Measurements from ENCODE around the gene TBC1D22A. TPM values are rescaled to one million over a fixed set of nuclear protein-coding genes. Genes with fewer than 3 reads are reported as not detected.

Gene TBC1D22A
- total and polyA plus RNA-seq, 11 donors: 9.4 to 30.7 (median 18.6) TPM

DNA sequence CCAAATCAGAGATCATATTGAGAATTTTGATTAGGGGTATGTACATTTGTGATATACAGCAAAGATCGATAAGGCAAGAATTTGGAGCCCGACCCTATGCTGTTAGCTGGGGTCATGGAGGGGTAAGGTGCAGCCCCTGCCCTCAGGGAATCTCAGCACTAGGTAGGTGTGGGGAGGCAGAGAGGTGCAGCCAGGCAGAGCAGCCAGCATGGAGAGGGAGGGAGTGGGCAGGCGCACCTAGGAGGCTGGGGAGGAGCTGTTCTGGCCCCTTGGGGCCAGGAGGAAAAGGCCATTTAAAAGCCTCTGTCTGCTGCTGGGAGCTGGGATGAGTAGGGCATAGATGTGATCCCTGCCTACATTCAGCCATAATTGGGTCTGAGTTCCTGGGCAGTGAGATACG is 293.0 kb downstream of the TBC1D22A start:
- Histone ChIP-seq H3K9me3 (no peaks in the 10 kb centered on the region), H3K36me3 (peaks cover 0 to 27% (median 0%) of the 10 kb centered on the region in 9 donors), H3K4me1 (no peaks in the 10 kb centered on the region), H3K4me3 (no peak overlapping the region), H3K27ac (no peak overlapping the region), H3K27me3 (no peaks in the 10 kb centered on the region)
- ATAC-seq (no peak), DNase-seq (peak in 1 of 5 donors; percentile 5)
- TF ChIP-seq POLR2A (IDR thresholded peaks at IDR 0.05): no peak
- TF ChIP-seq, protein P1, sequence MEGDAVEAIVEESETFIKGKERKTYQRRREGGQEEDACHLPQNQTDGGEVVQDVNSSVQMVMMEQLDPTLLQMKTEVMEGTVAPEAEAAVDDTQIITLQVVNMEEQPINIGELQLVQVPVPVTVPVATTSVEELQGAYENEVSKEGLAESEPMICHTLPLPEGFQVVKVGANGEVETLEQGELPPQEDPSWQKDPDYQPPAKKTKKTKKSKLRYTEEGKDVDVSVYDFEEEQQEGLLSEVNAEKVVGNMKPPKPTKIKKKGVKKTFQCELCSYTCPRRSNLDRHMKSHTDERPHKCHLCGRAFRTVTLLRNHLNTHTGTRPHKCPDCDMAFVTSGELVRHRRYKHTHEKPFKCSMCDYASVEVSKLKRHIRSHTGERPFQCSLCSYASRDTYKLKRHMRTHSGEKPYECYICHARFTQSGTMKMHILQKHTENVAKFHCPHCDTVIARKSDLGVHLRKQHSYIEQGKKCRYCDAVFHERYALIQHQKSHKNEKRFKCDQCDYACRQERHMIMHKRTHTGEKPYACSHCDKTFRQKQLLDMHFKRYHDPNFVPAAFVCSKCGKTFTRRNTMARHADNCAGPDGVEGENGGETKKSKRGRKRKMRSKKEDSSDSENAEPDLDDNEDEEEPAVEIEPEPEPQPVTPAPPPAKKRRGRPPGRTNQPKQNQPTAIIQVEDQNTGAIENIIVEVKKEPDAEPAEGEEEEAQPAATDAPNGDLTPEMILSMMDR (IDR thresholded peaks at IDR 0.05): no peak
- WGBS, 4 donors: 96 to 99% (median 98%) methylated on average over 4 of the region's 4 CpGs
- intact Hi-C loops (cut with DNase I): no loop called here

DNA sequence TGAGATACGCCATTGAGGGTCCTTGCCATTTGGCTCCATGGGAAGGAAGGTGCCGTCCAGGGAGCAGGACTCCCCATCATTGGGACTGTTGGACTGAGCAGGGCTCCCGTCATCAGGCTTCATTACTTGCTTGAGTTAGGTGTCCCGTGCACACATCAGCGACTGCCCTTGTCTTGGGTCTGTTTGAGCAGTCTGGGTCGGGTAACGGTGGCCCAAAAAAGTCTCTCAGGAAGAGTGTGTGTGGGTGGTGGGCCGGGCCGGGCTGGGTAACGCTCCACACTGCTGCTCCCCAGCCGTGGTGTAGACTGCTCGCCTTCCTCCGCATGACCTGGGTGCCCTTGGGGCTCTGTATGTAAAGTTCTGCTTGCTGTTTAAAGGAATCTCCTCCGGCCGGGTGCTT is 293.5 kb downstream of the TBC1D22A start:
- Histone ChIP-seq H3K4me1 (no peaks in the 10 kb centered on the region), H3K27ac (no peak overlapping the region), H3K9me3 (no peaks in the 10 kb centered on the region), H3K36me3 (peaks cover 0 to 31% (median 4%) of the 10 kb centered on the region in 9 donors), H3K4me3 (no peak overlapping the region), H3K27me3 (no peaks in the 10 kb centered on the region)
- WGBS, 4 donors: 86 to 94% (median 90%) methylated on average over 12 to 15 of the region's 15 CpGs
- TF ChIP-seq, protein P1 (IDR thresholded peaks at IDR 0.05): no peak
- no peak for TF ChIP-seq POLR2A (IDR thresholded peaks at IDR 0.05)
- peak in 1 of 5 donors; percentile 28 for DNase-seq
- ATAC-seq: no peak
- intact Hi-C loops (cut with DNase I): no loop called here

DNA sequence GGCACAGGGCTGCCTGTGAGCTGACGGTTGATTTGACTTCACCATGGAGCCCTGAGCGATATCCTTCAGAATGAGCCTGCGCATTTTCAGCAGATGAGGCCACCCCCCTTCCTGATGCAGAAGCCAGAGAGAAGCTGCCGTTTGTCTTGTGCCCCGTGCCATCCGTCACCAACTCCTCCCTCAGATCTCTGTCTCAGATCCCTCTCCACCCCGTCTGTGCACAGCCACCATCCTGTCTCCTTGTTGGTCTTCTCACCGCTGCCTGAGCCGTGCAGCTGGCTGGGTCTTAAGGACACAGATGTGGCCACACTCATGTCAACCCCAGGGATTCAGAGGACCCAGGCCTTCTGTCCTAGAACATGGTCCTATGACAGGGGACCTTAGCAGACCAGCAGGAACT is 293.9 kb downstream of the TBC1D22A start:
- Histone ChIP-seq H3K27ac (no peak overlapping the region), H3K9me3 (no peaks in the 10 kb centered on the region), H3K36me3 (peaks cover 0 to 36% (median 5%) of the 10 kb centered on the region in 9 donors), H3K4me1 (no peaks in the 10 kb centered on the region), H3K27me3 (no peaks in the 10 kb centered on the region), H3K4me3 (no peak overlapping the region)
- DNase-seq (peak in 2 of 5 donors; percentile 1 to 25), ATAC-seq (no peak)
- WGBS, 4 donors: 88 to 93% (median 93%) methylated on average over 9 of the region's 9 CpGs
- TF ChIP-seq, protein P1 (IDR thresholded peaks at IDR 0.05): no peak
- TF ChIP-seq POLR2A (IDR thresholded peaks at IDR 0.05): no peak
- intact Hi-C loops (cut with DNase I): no loop called here

DNA sequence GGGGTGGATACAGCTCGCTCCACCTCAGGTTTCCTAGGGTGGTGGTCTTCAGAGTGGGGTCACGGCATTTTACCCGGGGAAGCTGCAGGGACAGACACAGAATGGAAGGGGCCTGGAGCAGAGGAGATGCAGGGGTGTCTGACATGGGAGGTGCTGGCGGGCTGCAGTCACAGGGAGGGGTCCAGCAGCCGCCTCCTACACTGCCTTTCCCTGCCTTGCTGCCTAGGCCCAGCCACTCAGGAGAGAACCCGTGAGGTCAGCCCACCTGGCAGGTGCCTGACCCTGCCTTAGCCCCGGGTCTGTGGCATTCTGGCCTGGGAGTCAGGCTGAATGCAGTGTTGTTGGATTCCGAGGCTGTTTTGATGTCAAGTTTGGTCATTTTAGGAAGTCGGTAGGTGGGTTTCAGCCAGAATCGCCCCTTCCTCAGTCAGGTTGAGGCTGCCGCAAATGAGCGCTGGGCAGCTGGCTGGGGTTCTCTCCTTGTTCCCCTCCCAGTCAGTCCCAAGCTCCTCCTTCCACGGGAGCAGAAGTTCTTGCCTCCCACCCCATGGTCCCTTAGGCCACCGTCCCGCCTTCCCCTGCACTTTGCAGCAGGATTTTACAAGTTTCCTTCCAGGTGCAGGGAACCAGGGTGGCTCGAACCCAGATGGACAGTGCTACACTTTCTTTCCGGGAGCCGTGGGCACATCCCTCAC is 294.5 kb downstream of the TBC1D22A start:
- H3K4me1 ChIP-seq: no peaks in the 10 kb centered on the region
- WGBS, 4 donors: 94 to 98% (median 96%) methylated on average over 17 to 18 of the region's 18 CpGs
- peak in 2 of 5 donors; percentile 18 to 24 for DNase-seq
- intact Hi-C loops (cut with DNase I): no loop called here
- no peak for ATAC-seq
- no peak overlapping the region for H3K4me3 ChIP-seq
- H3K36me3 ChIP-seq: peaks cover 0 to 39% (median 5%) of the 10 kb centered on the region in 9 donors
- TF ChIP-seq POLR2A (IDR thresholded peaks at IDR 0.05): no peak
- TF ChIP-seq, protein P1 (IDR thresholded peaks at IDR 0.05): no peak
- no peak overlapping the region for H3K27ac ChIP-seq
- no peaks in the 10 kb centered on the region for H3K9me3 ChIP-seq
- H3K27me3 ChIP-seq: no peaks in the 10 kb centered on the region

Measured in heart left ventricle (tissue), 16 donors.